CD4-positive, alpha-beta T cell treated with Interferon gamma for 1 hour (primary cell): ENCODE results near the gene VWA5B1.

Source experiments
- DNase-seq: peaks from one replicate; pipeline ENCODE4 v3.0.0-alpha.2; 2020

The VWA5B1 gene

GRCh38 chr1:20351911-20352701, 61.4 kb downstream of the VWA5B1 start:
- no peak for DNase-seq

GRCh38 chr1:20353836-20354235, 63.2 kb downstream of the VWA5B1 start:
- DNase-seq = no peak

GRCh38 chr1:20354610-20355009, 63.9 kb downstream of the VWA5B1 start:
- DNase-seq = no peak

GRCh38 chr1:20355101-20355827, 64.6 kb downstream of the VWA5B1 start:
- no peak for DNase-seq

GRCh38 chr1:20355828-20356735, 65.4 kb downstream of the VWA5B1 start:
- no peak for DNase-seq

GRCh38 chr1:20356850-20357459, 66.3 kb downstream of the VWA5B1 start:
- no peak for DNase-seq

- DNase-seq = no peak
Observed at GRCh38 chr1:20357796-20358195, 67.1 kb downstream of the VWA5B1 start.

GRCh38 chr1:20358761-20359263, 68.1 kb downstream of the VWA5B1 start:
- no peak for DNase-seq

GRCh38 chr1:20359451-20360330, 69.0 kb downstream of the VWA5B1 start:
- no peak for DNase-seq

- DNase-seq = no peak
Observed at GRCh38 chr1:20361401-20361800, 70.7 kb downstream of the VWA5B1 start.

GRCh38 chr1:20361805-20362381, 71.2 kb downstream of the VWA5B1 start:
- no peak for DNase-seq

GRCh38 chr1:20362856-20363255, 72.2 kb downstream of the VWA5B1 start:
- no peak for DNase-seq

GRCh38 chr1:20365421-20366055, 74.9 kb downstream of the VWA5B1 start:
- no peak for DNase-seq

GRCh38 chr1:20366056-20366462, 75.4 kb downstream of the VWA5B1 start:
- DNase-seq = no peak

- DNase-seq = no peak
Observed at GRCh38 chr1:20366463-20367115, 75.9 kb downstream of the VWA5B1 start.

- no peak for DNase-seq
Observed at GRCh38 chr1:20367116-20367585, 76.5 kb downstream of the VWA5B1 start.

- no peak for DNase-seq
Observed at GRCh38 chr1:20367626-20368025, 77.0 kb downstream of the VWA5B1 start.

GRCh38 chr1:20368866-20369470, 78.3 kb downstream of the VWA5B1 start:
- no peak for DNase-seq

- no peak for DNase-seq
Observed at GRCh38 chr1:20370698-20371097, 80.0 kb downstream of the VWA5B1 start.

- no peak for DNase-seq
Observed at GRCh38 chr1:20371411-20371810, 80.7 kb downstream of the VWA5B1 start.
